CD4-positive, alpha-beta T cell treated with Interleukin-2 at 100 ng/mL for 4 hours (primary cell): ENCODE data around the gene DHRS2.
"Not testable (repeated sequence)": the region's sequence is repeated elsewhere in the genome, so short reads cannot be mapped to it uniquely, and the experiment has no call there.

Experiments
- DNase-seq: peaks from one replicate; pipeline ENCODE4 v3.0.0-alpha.2; 2020; ENCODE audit warnings: low spot score

DHRS2 gene

DNA sequence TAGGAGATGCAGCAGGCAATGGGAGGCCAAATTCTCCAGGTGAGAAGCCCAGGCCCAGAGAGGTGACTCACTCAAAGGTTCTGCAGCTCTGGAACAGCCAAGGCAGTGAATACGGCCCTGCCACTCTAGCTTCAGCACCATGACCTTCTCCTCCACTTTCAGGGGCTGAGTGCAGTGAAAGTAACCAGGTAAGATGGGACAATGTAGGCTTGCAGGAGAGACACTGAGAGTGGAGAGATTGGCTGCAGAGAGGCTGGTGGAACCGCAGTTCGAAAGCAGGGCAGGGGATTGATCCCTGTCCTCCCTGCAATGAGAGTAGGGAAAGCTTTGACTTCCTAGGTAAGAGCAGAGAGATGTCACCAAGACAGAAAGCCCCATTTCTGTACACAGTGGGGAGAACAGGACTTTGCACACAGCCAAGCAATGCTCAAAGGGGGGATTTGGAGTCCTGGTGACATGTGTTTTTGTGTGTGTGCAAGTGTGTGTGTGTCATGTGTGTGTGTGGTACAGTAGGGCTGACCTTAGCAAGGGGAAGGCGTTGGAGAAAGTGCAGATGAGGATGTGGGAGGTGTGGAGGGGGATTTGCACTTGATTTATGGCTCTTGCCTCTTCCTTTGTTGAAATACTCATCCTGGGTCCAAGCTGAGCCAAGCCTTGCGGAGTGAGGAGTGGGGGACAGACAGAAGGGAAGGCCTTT is 12.7 kb downstream of the DHRS2 start:
- no peak for DNase-seq

DNA sequence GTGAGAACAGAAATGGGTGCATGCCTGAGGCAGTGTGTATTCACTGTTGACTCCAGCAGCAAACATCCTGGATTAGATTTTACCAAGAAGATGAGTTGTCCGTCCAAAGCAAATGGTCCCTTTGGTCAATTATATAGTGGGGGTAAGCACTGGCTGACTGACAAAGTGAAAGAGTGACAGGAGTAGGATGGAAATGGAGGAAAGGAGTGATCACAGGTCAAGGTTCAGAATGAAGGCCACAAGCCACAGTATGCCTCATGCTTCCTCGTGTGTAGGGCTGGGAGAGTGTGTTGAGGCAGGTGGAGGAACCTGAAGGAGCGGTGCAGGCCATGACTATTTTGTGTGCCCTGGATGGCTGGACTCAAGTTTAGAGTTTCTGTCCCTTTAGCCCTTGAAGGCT is 14.3 kb downstream of the DHRS2 start:
- no peak for DNase-seq

DNA sequence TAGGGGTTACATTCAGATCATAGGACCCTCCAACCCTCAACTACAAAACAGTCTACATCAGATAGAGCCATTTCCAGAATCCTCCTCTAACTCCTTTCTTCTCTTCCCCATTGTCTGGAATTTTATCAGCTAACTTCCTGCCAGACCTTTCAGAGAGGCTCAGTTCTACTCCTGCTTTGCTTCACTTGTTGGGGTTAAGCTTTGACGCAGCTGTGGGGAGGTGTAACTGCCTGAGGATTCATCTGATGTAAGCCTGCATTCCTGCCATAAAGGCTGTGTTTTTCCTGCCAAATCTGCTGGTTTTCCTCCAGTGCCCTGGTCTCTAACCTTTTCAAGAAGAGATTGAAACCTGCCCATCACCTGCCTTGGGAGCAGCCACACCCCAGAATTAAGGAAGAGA is 16.9 kb downstream of the DHRS2 start:
- DNase-seq = no peak

DNA sequence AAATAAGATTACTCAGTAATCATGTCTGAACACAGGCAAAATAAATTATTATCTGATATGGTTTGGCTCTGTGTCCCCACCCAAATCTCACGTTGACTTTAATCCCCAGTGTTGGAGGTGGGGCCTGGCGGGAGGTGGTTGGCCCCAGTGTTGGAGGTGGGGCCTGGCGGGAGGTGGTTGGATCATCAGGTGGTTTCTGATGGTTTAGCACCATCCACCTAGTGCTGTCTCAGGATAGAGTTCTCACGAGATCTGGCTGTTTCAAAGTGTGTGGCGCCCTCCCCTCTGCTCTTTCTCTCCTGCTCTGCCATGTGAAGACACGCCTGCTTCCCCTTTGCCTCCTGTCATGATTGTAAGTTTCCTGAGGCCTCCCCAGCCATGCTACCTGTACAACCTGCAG is 18.1 kb downstream of the DHRS2 start:
- DNase-seq = no peak

DNA sequence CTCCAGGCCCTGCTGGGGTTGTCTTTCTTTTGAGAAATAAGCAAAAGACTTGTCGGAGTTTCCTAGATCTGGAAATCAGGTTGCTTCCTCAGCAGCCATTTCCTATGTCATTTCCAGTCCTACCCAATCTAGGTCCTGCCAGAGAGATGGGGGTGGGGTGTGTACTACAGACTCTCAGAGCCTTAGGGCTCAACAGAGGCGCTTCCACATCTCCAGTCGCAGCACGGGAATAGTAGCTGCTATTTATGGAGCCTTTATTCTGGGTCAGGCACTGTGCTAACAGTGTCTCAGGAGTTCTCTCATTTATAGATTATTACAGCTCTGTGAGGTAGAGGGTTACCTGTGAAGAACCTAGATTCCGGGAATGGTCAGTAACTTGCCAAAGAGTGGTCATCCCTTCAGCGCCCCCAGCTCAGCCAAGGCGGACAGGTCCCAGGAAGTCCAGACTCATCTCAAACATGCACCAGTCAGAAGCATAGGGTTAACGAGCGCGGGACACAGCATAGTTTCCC is 21.9 kb downstream of the DHRS2 start:
- DNase-seq = no peak

DNA sequence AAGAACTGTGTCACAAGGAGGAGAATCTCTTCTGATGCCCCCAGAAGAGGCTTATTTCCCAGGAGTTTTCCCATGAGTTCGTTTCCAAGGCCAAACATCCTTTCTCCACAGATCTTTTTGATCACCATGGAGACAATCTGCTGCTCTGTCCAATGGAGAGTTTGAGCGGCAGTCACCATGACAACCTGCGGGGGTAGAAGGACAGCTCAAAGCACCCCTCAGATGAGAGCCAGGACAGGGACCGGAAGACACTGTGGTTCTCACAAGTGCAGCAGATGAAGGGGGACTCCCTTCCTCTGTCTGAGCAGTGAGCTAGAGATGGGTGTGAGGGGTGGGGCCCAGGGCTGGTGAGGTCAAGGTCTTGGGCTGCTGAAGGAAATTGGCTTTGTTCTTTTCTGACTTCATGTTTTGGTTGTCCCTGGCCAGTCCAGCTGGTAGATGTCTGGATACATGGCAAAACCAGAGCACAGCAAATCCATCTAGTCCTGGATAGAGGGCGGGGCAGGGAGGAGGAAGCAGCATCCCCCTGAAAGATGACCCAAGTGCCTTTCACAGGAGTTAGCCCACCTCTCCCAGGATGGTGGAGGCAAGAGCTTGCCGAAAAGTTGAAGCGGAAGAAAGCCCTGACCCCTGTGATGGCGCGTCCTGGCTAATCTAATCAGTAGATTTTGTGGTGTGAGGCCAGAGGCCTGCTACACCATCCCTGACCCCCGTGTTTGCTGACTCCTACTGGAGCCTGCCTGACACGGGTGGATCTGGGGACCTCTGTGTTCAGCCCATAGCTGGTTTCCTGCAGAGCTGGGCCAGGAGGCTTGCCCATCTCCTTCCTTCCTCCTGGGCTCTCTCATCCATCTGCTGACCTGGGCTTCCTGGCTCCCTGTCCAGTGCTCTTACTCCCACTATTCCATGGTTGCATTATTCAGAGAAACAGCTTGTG is 24.4 kb downstream of the DHRS2 start:
- DNase-seq = peak; percentile 60

DNA sequence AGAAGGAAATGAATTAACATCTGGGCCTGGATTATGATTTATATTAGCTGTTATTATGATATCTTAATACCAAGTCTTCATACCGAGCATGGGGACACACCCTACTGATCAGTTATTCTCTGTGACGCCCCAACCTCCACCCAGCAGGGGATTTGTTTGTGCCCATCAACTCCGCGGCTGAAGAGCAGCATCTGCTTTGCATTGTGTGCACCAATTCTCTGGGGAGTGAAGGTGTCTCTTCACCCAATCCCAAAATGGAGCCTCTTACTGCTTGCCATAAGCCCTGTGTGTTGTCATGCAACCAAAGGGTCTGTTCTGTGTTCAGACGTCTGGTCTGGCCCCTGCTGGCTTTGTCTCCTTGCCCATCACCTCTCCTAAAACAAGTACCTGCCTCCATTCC is 25.4 kb downstream of the DHRS2 start:
- DNase-seq = no peak

DNA sequence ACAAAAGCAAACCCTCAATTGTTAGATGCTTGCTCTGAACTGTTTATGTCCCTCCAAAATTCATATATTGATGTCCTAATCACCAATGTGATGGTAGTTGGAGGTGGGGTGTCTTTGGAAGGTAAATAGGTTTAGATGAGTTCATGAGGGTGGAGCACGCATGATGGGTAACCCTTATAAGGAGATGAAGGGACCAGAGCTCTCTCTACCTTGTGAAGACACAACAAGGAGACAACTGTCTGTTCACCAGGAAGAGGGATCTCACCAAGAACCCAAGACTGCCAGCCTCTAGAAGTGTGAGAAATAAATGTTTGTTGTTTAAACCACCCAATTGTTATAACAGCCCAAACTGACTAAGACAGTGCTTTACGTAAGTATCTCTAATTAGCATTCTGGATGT is 27.0 kb downstream of the DHRS2 start:
- DNase-seq = peak; percentile 29

DNA sequence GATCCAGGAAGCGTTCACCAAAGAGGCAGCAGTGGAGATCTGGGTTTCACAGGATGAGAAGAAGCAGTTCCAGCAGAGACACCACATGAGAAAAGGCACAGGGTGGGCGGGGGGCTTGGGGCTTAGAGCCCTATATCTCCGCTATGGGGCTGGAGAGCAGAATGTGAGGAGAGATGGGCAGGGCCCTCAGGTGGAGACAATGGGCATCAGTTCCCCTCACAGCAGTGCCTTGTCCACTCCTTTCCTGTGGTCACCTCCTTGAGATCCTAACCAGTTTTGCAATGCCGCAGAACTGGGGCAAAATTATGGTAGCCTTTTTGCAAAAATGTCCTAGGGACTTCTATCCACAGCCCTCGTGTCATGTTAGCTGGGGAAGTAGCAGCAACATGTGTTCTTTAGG is 27.5 kb downstream of the DHRS2 start:
- no peak for DNase-seq

DNA sequence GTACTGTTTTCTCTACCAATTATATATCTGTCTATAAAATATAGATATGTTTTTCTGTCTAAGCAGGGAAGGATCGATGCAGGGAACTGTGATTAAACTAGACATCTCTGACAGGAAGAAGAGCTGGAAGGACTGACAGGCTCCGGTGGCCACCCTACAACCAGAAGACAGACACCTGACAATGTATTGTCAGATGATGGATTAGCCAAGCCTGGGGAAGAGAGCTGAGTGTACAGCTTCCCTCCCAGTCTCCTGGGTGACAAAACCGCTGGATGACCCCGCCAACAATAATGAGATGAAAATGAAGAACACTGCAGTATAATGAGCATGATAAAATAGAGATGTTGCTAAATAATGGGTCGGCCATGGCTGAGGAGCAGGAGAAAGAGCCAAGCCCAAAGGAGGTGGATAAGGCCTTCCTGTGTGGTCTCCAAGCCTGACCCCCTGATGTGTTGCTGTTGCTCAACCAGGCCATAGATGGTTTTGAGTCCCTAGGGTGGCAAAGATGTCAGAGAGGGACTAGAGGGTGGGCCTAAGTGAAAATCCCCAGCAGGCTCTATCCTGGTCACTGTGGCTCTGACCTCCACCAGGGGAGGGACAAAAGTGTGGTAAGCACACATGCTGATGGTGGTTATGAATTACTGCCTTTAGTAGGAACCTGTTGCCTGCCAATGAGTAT is 28.2 kb downstream of the DHRS2 start:
- no peak for DNase-seq

DNA sequence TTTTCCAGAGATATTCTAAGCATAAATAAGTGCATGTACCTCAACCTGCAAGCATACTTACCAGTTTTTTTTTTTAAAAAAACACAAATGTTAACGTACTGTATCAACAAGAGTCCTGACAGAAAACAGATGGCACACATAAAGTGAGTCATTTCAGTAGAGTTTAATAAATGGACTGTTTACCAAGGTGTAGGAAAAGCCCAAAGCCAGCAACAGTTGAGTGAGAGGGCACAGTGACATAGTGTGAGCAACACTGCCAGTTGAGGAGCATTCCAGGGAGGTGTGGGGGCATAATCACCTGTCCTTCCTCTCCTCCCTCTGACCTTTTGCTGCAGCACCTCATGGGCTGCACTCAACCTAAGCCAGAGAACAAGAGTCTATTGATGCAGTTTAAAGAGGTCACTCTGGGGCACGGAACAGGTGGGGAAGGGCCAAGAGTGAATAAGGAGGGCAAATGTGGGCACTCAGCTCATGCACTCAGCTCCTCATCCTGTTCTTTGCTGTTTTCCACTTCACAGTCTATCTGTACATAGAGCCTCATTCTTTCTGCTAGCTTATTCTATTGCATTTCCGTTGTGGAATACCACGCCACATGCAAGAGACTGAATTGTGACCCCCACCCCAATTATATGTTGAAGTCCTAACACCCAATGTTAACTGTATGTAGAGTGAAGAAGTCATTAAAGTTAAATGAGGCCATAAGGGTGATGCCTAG is 29.3 kb downstream of the DHRS2 start:
- DNase-seq = no peak

DNA sequence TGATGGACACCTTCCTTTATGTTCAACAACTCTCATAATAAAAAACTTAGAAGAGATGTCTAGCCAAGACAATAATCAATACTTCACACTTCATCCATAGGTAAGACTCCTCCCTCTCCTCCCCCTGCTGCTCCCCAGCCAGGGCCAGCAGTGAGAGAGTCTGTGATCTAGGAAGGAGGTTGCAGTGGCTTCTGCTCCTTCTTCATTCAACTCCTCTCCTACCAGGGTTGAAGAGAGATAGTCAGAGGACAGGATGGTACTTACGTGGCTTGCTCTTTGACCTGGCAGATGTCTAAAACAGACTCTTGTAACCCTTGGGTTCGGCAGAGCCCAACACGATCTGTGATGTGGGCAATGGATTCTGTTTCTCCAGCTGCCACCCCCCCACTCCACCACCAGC is 31.0 kb downstream of the DHRS2 start:
- DNase-seq = no peak

DNA sequence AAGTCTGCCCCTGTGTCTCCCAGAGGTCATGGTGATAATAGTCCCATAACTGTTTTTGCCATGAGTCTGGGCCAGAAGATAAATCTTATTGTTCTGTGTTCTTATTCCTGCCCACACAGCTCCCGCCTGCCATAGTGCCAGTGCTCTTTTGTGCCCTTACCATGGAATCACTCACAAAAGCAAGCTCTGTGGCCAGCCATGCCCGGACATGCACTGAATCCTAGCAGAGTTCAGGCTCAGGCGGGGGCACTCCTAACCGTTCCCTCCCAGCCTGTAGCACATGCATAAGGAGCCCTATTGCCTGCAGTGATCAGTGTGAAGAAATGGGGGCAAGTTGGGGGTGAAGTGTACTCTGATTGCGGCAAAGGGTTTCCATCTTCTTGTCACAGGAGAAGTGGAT is 33.3 kb downstream of the DHRS2 start:
- no peak for DNase-seq

DNA sequence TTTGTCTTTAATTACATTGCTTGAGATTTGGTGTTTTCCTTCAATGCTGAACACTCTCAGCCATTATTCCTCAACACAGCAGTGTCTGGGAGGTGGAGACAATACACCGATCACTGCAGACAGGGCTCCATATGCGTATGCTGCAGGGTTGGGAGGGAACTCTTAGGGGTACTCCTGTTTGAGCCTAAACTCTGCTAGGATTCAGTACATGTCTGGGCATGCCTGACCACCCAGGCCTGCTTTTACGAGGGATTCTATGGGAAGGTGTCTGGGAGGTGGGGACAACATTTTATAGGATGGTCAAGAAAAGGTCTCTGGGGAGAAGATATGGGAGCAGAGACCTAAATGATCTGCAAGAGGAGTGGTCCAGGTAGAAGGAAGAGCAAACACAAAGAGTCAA is 34.3 kb downstream of the DHRS2 start:
- no peak for DNase-seq

DNA sequence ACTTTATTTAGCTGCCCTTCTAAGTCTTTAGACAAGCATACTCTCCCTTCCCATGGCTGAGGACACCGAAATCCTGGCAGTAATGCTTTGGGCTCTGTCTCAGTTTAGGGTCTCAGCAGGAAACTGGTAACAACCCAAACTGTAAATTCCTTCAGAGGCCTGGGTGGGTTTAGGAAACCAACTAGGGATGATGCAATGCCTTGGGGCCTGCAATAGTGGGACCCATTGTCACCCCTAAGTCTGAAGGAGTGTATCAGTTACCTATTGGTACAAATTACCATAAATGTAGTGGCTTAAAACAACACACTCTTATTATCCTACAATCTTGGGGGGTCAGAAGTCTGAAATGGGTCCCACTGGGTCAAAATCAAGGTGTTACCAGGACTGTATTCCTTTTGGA is 36.0 kb downstream of the DHRS2 start:
- DNase-seq = no peak

DNA sequence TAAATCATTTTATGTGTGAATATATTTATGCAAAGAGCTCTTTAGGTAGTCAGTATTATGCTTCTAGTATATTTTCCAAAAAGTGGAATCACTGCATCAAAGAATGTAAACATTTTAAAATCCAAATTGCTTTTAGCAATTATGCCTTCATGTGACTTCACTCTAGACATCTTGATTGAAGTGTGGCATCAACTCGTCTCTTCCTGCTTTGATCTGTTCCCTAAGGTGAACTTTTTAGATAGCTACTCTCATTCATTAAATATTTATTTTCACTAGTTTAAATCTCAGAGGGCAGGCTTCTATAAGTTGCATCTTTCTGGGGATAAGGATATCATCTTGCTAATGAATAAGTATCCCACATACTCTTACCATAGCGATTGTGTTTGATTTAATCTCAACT is 39.2 kb downstream of the DHRS2 start:
- DNase-seq = no peak

DNA sequence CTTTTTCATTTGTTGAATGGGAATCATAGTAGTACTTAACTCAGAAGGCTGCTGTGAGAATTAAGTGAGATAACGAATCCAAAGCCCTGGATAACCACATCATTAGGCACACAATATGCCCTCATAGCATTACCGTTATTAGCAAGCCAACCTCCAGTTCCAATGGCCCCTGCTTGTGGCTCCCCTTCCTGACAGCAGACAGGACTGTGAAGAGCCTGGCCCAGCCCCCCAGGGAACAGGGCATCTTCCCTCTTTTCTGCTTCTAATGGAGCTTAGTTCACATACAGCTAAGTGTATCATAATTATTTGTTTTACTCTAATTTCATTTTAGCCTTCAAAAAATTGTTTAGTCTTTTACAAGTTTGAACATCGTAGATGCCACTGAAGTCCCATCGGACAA is 39.7 kb downstream of the DHRS2 start:
- DNase-seq = no peak

DNA sequence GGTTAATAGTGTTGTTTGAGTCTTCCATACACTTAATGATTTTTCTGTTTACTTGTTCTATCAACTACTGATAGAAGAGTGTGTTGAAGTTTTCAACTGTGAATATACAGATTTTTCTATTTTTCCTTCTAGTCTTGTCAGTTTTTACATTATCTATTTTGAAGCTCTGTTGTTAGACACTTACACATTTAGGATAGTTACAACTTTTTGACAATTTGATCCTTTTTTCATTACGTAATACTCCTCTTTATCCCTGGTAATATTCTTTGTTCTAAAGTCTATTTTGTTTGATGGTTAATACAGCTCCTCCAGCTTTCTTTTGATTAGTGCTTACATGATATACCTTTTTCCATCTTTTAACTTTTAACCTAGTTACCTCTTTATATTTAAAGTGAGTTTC is 45.2 kb downstream of the DHRS2 start:
- DNase-seq = no peak

DNA sequence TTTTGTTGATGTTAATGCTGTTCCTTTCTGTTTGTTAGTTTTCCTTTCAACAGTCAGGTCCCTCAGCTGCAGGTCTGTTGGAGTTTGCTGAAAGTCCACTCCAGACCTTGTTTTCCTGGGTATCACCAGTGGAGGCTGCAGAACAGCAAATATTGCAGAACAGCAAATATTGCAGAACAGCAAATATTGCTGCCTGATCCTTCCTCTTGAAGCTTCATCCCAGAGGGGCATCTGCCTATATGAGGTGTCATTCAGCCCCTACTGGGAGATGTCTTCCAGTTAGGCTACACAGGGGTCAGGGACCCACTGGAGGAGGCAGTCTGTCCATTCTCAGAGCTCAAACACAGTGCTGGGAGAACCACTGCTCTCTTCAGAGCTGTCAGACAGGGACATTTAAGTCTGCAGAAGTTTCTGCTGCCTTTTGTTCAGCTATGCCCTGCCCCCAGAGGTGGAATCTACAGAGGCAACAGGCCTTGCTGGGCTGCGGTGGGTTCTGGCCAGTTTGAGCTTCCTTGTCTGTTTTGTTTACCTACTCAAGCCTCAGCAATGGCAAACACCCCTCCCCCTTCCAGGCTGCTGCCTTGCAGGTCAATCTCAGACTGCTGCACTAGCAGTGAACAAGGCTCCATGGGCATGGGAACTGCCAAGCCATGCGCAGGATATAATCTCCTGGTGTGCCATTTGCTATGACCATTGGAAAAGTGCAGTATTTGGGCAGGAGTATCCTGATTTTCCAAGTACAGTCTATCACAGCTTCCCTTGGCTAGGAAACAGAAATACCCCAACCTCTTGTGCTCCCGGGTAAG is 53.7 kb downstream of the DHRS2 start:
- not testable (repeated sequence) for DNase-seq

DNA sequence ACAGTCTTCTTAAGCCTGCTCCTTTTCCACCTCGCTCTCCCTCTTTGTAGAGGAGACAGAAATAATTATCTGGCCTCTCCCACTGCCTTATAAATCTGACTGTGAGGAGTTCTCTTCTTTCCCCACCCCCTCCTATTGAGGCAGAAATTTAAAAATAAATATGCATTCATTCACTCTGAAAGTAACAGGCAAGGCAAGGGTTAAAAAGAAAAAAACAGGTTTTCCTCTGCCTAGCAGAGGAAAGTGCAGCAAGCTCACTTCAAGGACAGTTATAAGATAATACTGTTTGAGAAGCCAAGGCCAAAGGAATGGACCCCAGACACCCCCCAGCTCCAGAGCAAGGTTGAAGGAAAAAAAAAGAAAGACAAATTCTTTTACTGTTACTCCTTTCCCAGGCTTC is 56.3 kb downstream of the DHRS2 start:
- DNase-seq = no peak

DNA sequence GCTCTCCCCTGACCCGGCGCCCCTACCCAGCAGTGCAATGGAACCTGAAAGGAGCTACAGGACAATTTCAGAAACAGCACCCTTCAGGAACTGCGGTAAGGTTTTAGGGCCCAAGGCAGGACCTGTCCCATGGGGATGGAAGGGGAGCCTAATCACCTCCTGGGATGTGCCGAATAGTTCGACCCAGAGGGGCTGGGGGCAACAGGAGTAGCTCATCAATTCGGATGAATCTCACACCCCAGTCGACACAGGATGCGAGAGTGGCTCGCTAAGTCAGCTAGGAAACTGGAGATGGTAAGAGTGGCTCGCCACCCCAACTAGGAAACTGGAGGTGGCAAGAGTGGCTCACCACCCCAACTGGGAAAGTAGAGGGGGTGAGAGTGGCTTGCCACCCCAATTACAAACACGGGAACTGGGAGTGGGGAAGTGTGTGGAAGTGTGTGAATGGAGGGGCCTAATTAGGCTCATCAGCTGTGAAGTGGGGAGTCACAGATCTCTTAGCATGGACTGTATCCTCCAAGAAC is 57.1 kb downstream of the DHRS2 start:
- DNase-seq = no peak
